AG10803 (cell line): ENCODE data around the gene GRB2.

Experiments used
- DNase-seq: peaks from one replicate; pipeline ENCODE4 v3.0.0; 2010; ENCODE audit warnings: low read depth
- H3K4me3 ChIP-seq: 2 replicates; pipeline ENCODE4 v1.5.1; 2011; ENCODE audit warnings: mild to moderate bottlenecking, low read length, control low read depth
- CTCF ChIP-seq: conservative IDR thresholded peaks from 2 replicates; pipeline ENCODE4 v1.5.1; 2011; ENCODE audit warnings: mild to moderate bottlenecking, low read length, control low read depth, inconsistent platforms

The GRB2 gene

GRCh38 chr17:75428543-75429469, 23.3 kb upstream of the GRB2 start:
- no peak overlapping the region for H3K4me3 ChIP-seq
- DNase-seq, result peak; percentile 60

GRCh38 chr17:75418531-75418930, 13.1 kb upstream of the GRB2 start:
- DNase-seq, result no peak
- no peak overlapping the region for H3K4me3 ChIP-seq
- no peak for TF ChIP-seq CTCF

More at GRCh38 chr17:75428543-75429469, 23.3 kb upstream of the GRB2 start:
- TF ChIP-seq CTCF, result no peak

GRCh38 chr17:75417054-75417580, 11.6 kb upstream of the GRB2 start:
- no peak for DNase-seq
- no peak overlapping the region for H3K4me3 ChIP-seq
- TF ChIP-seq CTCF, result no peak

GRCh38 chr17:75416006-75416405, 10.5 kb upstream of the GRB2 start:
- H3K4me3 ChIP-seq, result no peak overlapping the region
- DNase-seq, result no peak
- TF ChIP-seq CTCF, result no peak

- H3K4me3 ChIP-seq, result no peak overlapping the region
- DNase-seq, result no peak
- no peak for TF ChIP-seq CTCF
Measured at GRCh38 chr17:75414488-75414887, 9.0 kb upstream of the GRB2 start.

GRCh38 chr17:75412455-75413317, 7.2 kb upstream of the GRB2 start:
- peak overlapping the region; percentile 34 for H3K4me3 ChIP-seq
- DNase-seq, result peak; percentile 45
- peak; percentile 70 for TF ChIP-seq CTCF
